ENCODE measurements around the gene HMGCS1. TPM values are rescaled to one million over a fixed set of nuclear protein-coding genes. Genes with fewer than 3 reads are reported as not detected.
A peak's percentile ranks its signal among the peaks of the same experiment; 100 is the strongest.

HMGCS1 gene
- total and polyA plus RNA-seq, 2 of the 13 experiments (the other 11 are each of a cell fraction or from before 2014, with no cell fraction given), result 56.8 to 318 TPM

DNA sequence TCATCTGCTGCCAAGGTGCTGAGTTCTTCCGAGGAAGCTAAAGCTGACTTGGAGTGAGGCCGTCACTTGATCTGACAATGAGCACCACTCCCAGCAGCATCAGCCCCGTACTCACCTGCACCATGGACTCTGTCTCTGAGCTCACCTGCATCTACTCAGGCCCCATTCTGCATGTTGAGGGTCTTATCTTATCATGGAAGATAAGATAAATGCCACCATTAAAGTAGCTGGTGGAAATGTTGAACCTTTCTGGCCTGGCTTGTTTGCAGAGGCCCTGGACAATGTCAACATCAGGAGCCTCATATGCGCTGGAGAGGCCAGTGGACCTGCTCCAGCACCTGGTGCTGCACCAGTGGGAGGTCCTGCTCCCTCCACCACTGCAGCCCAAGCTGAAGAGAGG lies 35.0 kb upstream of the HMGCS1 start (continued):
- TF ChIP-seq HDAC2 (CRISPR knock-in tag; IDR thresholded peaks at IDR 0.05) (peak; percentile 52; the same call in 1 of the 2 replicates), PHF20 (CRISPR knock-in tag; IDR thresholded peaks at IDR 0.05) (no peak), ZNF331 (CRISPR knock-in tag; IDR thresholded peaks at IDR 0.05) (no peak), ZBTB7B (CRISPR knock-in tag; IDR thresholded peaks at IDR 0.05) (peak; percentile 83)
- TF ChIP-seq, protein P1, sequence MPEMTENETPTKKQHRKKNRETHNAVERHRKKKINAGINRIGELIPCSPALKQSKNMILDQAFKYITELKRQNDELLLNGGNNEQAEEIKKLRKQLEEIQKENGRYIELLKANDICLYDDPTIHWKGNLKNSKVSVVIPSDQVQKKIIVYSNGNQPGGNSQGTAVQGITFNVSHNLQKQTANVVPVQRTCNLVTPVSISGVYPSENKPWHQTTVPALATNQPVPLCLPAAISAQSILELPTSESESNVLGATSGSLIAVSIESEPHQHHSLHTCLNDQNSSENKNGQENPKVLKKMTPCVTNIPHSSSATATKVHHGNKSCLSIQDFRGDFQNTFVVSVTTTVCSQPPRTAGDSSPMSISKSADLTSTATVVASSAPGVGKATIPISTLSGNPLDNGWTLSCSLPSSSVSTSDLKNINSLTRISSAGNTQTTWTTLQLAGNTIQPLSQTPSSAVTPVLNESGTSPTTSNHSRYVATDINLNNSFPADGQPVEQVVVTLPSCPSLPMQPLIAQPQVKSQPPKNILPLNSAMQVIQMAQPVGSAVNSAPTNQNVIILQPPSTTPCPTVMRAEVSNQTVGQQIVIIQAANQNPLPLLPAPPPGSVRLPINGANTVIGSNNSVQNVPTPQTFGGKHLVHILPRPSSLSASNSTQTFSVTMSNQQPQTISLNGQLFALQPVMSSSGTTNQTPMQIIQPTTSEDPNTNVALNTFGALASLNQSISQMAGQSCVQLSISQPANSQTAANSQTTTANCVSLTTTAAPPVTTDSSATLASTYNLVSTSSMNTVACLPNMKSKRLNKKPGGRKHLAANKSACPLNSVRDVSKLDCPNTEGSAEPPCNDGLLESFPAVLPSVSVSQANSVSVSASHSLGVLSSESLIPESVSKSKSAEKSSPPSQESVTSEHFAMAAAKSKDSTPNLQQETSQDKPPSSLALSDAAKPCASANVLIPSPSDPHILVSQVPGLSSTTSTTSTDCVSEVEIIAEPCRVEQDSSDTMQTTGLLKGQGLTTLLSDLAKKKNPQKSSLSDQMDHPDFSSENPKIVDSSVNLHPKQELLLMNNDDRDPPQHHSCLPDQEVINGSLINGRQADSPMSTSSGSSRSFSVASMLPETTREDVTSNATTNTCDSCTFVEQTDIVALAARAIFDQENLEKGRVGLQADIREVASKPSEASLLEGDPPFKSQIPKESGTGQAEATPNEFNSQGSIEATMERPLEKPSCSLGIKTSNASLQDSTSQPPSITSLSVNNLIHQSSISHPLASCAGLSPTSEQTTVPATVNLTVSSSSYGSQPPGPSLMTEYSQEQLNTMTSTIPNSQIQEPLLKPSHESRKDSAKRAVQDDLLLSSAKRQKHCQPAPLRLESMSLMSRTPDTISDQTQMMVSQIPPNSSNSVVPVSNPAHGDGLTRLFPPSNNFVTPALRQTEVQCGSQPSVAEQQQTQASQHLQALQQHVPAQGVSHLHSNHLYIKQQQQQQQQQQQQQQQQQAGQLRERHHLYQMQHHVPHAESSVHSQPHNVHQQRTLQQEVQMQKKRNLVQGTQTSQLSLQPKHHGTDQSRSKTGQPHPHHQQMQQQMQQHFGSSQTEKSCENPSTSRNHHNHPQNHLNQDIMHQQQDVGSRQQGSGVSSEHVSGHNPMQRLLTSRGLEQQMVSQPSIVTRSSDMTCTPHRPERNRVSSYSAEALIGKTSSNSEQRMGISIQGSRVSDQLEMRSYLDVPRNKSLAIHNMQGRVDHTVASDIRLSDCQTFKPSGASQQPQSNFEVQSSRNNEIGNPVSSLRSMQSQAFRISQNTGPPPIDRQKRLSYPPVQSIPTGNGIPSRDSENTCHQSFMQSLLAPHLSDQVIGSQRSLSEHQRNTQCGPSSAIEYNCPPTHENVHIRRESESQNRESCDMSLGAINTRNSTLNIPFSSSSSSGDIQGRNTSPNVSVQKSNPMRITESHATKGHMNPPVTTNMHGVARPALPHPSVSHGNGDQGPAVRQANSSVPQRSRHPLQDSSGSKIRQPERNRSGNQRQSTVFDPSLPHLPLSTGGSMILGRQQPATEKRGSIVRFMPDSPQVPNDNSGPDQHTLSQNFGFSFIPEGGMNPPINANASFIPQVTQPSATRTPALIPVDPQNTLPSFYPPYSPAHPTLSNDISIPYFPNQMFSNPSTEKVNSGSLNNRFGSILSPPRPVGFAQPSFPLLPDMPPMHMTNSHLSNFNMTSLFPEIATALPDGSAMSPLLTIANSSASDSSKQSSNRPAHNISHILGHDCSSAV (CRISPR knock-in tag; IDR thresholded peaks at IDR 0.05; ENCODE audit: borderline replicate concordance), result no peak

DNA sequence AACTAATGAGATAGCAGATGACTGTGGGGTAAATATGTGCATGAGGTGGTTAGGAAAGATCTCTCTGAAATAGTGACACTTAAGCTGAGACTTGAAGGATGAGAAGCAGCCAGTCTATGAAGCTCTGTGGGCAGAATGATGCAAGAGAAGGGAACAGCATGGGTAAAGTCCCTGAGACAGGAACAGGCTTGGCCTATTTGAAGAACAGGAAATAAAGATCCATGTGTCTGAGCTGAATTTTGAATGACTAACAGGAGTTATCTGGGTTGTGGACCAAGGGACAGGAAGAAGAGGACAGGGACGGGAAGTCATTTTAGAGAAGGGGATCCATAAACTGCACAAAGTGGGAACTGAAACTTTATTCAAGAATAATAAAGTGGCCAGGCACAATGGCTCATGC lies 25.6 kb upstream of the HMGCS1 start:
- ChIA-PET POLR2A (no interaction called here), CTCF (ENCODE audit: low intra/inter-chr PET ratio, low total read pairs) (no interaction called here)
- no TSS peak for BruUV-seq (replicated peaks)
- H3K27me3 ChIP-seq (ENCODE audit: control insufficient read depth in 1 of 2, insufficient read depth in 2 of 2, low read length in 2 of 2), result no peaks in the 10 kb centered on the region
- no peak for ATAC-seq
- in situ Hi-C loops (cut with HindIII; ENCODE audit: extremely low pct_ligation_motif_present, low pct_unique_long_range_greater_than_20kb) (no loop called here), intact Hi-C loops (cut with micrococcal nuclease; ENCODE audit: unreplicated experiment) (no loop called here)
- no peaks in the 10 kb centered on the region for H3K4me1 ChIP-seq (ENCODE audit: insufficient read depth, low read length)
- H3K9me3 ChIP-seq (ENCODE audit: low read length), result peaks cover 15% of the 10 kb centered on the region
- DNase-seq (ENCODE audit: low spot score), result no peak
- no peak overlapping the region for H2AFZ ChIP-seq (ENCODE audit: low read length)
- WGBS (ENCODE audit: low lambda C conversion rate), result 79% methylated on average over 1 of the region's 1 CpG
- no peak overlapping the region for H3K4me3 ChIP-seq (replicated peaks in 1 of 3; ENCODE audit: insufficient read depth in 1 of 3, low read depth in 2 of 3, low read length in 3 of 3)
- no peak for FAIRE-seq
- no peaks in the 10 kb centered on the region for H3K79me2 ChIP-seq (ENCODE audit: insufficient read depth, low read length)
- H4K20me1 ChIP-seq (ENCODE audit: insufficient read depth, low read length), result no peaks in the 10 kb centered on the region
- no peaks in the 10 kb centered on the region for H3K36me3 ChIP-seq (replicated peaks in 1 of 2; ENCODE audit: control insufficient read depth in 1 of 2, insufficient read depth in 2 of 2, low read length in 2 of 2)
- no peak overlapping the region for H3K9ac ChIP-seq (ENCODE audit: insufficient read depth, low read depth, low read length)
- no peak overlapping the region for H3K27ac ChIP-seq (ENCODE audit: extremely low read length, insufficient read depth, low read length)
- no peak overlapping the region for H3K4me2 ChIP-seq (ENCODE audit: low read depth, low read length)
- TF ChIP-seq ZNF724P (CRISPR knock-in tag; IDR thresholded peaks at IDR 0.05; ENCODE audit: borderline replicate concordance) (no peak), SMARCC2 (IDR thresholded peaks at IDR 0.05) (no peak), MAF1 (CRISPR knock-in tag; IDR thresholded peaks at IDR 0.05; ENCODE audit: borderline replicate concordance) (no peak), DPF2 (CRISPR knock-in tag; IDR thresholded peaks at IDR 0.05; ENCODE audit: borderline replicate concordance, low read depth) (no peak), IKZF1 (IDR thresholded peaks at IDR 0.05) (no peak), SRSF4 (IDR thresholded peaks at IDR 0.05; ENCODE audit: low read depth, low read length, poor library complexity, severe bottlenecking) (no peak), MED8 (CRISPR knock-in tag; IDR thresholded peaks at IDR 0.05; ENCODE audit: insufficient replicate concordance) (no peak)
- TF ChIP-seq, protein P2, sequence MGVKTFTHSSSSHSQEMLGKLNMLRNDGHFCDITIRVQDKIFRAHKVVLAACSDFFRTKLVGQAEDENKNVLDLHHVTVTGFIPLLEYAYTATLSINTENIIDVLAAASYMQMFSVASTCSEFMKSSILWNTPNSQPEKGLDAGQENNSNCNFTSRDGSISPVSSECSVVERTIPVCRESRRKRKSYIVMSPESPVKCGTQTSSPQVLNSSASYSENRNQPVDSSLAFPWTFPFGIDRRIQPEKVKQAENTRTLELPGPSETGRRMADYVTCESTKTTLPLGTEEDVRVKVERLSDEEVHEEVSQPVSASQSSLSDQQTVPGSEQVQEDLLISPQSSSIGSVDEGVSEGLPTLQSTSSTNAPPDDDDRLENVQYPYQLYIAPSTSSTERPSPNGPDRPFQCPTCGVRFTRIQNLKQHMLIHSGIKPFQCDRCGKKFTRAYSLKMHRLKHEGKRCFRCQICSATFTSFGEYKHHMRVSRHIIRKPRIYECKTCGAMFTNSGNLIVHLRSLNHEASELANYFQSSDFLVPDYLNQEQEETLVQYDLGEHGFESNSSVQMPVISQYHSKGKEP (CRISPR knock-in tag; IDR thresholded peaks at IDR 0.05), result no peak
- TF ChIP-seq, protein P3, sequence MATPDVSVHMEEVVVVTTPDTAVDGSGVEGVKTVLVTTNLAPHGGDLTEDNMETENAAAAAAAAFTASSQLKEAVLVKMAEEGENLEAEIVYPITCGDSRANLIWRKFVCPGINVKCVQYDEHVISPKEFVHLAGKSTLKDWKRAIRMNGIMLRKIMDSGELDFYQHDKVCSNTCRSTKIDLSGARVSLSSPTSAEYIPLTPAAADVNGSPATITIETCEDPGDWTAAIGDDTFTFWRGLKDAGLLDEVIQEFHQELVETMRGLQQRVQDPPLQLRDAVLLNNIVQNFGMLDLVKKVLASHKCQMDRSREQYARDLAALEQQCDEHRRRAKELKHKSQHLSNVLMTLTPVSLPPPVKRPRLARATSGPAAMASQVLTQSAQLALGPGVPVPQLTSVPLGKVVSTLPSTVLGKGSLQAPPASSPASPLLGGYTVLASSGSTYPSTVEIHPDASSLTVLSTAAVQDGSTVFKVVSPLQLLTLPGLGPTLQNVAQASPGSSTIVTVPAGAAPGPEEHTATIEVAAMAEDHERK (CRISPR knock-in tag; IDR thresholded peaks at IDR 0.05; ENCODE audit: low read depth), result no peak
